ENCODE results near the gene BTNL3. TPM values are rescaled to one million over a fixed set of nuclear protein-coding genes. Genes with fewer than 3 reads are reported as not detected.

BTNL3 gene, protein sequence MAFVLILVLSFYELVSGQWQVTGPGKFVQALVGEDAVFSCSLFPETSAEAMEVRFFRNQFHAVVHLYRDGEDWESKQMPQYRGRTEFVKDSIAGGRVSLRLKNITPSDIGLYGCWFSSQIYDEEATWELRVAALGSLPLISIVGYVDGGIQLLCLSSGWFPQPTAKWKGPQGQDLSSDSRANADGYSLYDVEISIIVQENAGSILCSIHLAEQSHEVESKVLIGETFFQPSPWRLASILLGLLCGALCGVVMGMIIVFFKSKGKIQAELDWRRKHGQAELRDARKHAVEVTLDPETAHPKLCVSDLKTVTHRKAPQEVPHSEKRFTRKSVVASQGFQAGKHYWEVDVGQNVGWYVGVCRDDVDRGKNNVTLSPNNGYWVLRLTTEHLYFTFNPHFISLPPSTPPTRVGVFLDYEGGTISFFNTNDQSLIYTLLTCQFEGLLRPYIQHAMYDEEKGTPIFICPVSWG
- total RNA-seq (2011; cell fraction: chromatin; rRNA removed; ENCODE audit: low replicate concordance) = not detected in 2 replicates
- not detected in 2 replicates for total RNA-seq (2011; cell fraction: nucleolus; rRNA removed)
- total RNA-seq (2011; cell fraction: nucleoplasm; rRNA removed) = not detected in 2 replicates
- total RNA-seq (2014; rRNA removed) (0.20 TPM in 1 of 2 replicates, not detected in the other), total RNA-seq (2014; rRNA removed; fragmentation: Illumina TruSeq; extraction: Trizol) (0.10 TPM in 1 of 2 replicates, not detected in the other), total RNA-seq (2015; rRNA removed; fragmentation: Illumina TruSeq; extraction: Trizol) (0.04 TPM in 1 of 2 replicates, not detected in the other), total RNA-seq (2021) (not detected in 2 replicates), polyA plus RNA-seq (2011; rRNA removed) (0.03 TPM in 1 of 2 replicates, not detected in the other), polyA plus RNA-seq (2014; fragmentation: Illumina TruSeq; extraction: Trizol) (0.10 and 0.13 TPM in 2 replicates), polyA plus RNA-seq (2014; fragmentation: Nextera tagmentation; extraction: Ambion mirVana) (under 1 TPM in 1 of 2 experiments, not detected in 1; 0.03 TPM), polyA plus RNA-seq (2014; rRNA removed) (0.13 and 0.44 TPM in 2 replicates), polyA minus RNA-seq (2011; rRNA and poly(A)+ RNA removed) (0.14 TPM in 1 of 2 replicates, not detected in the other), Bru-seq, nascent RNA (percentile 11 among the genes with signal in this experiment), BruChase-seq, experiment 1, labeled RNA remaining after a 2-hour chase (percentile 5 among the genes with signal in this experiment), BruChase-seq, experiment 2, labeled RNA remaining after a 6-hour chase (percentile 6 among the genes with signal in this experiment)
- polyA plus RNA-seq (2011; cell fraction: cytosol; rRNA removed) = not detected in 2 replicates
- 0.04 TPM in 1 of 2 replicates, not detected in the other for polyA plus RNA-seq (2011; cell fraction: nucleus; rRNA removed)
- 0.23 and 0.25 TPM in 2 replicates for polyA plus RNA-seq (2012)
- not detected in 2 replicates for polyA minus RNA-seq (2011; cell fraction: cytosol; rRNA and poly(A)+ RNA removed)
- not detected in 2 replicates for polyA minus RNA-seq (2011; cell fraction: nucleus; rRNA and poly(A)+ RNA removed)
- long read RNA-seq, experiment 1 = 0 reads
- long read RNA-seq, experiment 2 = 0 reads
- long read RNA-seq, experiment 3 = 0 reads

DNA sequence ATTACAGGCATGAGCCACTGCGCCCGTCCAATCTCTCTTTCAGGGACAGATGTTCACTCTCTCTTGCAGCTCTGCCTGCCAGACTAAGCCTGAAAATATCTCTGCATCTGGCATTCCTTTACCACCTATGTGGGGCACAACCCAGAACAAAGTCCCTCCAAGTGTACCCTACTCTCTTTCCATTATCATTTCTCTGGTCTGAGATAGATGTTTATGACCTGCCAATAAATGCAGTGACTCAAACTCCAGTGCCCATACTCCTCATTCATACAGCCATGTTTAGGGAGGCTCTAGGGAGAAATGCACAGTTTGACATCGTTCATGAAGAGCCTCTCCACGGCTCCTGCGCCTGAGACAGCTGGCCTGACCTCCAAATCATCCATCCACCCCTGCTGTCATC, at the start of gene BTNL3:
TSS of gene BTNL3 (plus strand) at position 255 of the 400 bp plus-strand sequence. CDS start 183 bp downstream, outside the sequence.
- H3K4me1 ChIP-seq (replicated peaks in 1 of 2; ENCODE audit: control insufficient read depth in 2 of 2, insufficient read depth in 2 of 2, low read length in 2 of 2) = no peaks in the 10 kb centered on the region
- DNase-seq (ENCODE audit: extremely low read depth in 1 of 4, low spot score in 3 of 4) = no peak
- no peak within 1 kb of the TSS for H3K27ac ChIP-seq (ENCODE audit: extremely low read depth, low read depth, low read length)
- no CpG with 5 or more reads among the region's 5 CpGs for WGBS (ENCODE audit: insufficient coverage, low coverage, missing lambda C conversion rate)
- no peaks in the 10 kb centered on the region for H3K79me2 ChIP-seq (ENCODE audit: control insufficient read depth, insufficient read depth, low read length)
- ATAC-seq = no peak
- H3K4me3 ChIP-seq = no peak within 1 kb of the TSS
- no peak within 1 kb of the TSS for H3K9ac ChIP-seq (ENCODE audit: insufficient read depth in 1 of 2, low read depth in 2 of 2, low read length in 2 of 2)
- CTCF ChIA-PET (ENCODE audit: low intra/inter-chr PET ratio) = no interaction called here
- H3K9me1 ChIP-seq (ENCODE audit: control insufficient read depth, insufficient read depth, low read length) = no peaks in the 10 kb centered on the region
- intact Hi-C loops (cut with micrococcal nuclease) (no loop called here), in situ Hi-C loops (cut with MboI) (no loop called here)
- H2AFZ ChIP-seq (ENCODE audit: low read depth, low read length) = no peak within 1 kb of the TSS
- no peak within 1 kb of the TSS for H3K4me2 ChIP-seq (ENCODE audit: insufficient read depth, low read length)
- FAIRE-seq = no peak
- no peaks in the 10 kb centered on the region for H3K36me3 ChIP-seq (ENCODE audit: control insufficient read depth, insufficient read depth, low read length)
- no TSS peak for BruUV-seq (replicated peaks)
- H3K9me3 ChIP-seq (replicated peaks; ENCODE audit: control insufficient read depth, insufficient read depth, low read depth, low read length) = no peaks in the 10 kb centered on the region
- no peaks in the 10 kb centered on the region for H3K27me3 ChIP-seq (ENCODE audit: control insufficient read depth in 2 of 2, insufficient read depth in 2 of 2, low read length in 2 of 2)
- POLR2A ChIA-PET = no interaction called here
- H4K20me1 ChIP-seq (replicated peaks; ENCODE audit: control insufficient read depth, insufficient read depth, low read length) = no peaks in the 10 kb centered on the region
- no peak for TF ChIP-seq BACH1 (tag; IDR thresholded peaks at IDR 0.05)
- no peak for TF ChIP-seq KLF10 (CRISPR knock-in tag; IDR thresholded peaks at IDR 0.05)
- TF ChIP-seq ZNF445 (CRISPR knock-in tag; IDR thresholded peaks at IDR 0.05; ENCODE audit: low read depth) = no peak
- no peak for TF ChIP-seq MEIS2 (IDR thresholded peaks at IDR 0.05; ENCODE audit: partially characterized antibody)
- TF ChIP-seq, protein P1, sequence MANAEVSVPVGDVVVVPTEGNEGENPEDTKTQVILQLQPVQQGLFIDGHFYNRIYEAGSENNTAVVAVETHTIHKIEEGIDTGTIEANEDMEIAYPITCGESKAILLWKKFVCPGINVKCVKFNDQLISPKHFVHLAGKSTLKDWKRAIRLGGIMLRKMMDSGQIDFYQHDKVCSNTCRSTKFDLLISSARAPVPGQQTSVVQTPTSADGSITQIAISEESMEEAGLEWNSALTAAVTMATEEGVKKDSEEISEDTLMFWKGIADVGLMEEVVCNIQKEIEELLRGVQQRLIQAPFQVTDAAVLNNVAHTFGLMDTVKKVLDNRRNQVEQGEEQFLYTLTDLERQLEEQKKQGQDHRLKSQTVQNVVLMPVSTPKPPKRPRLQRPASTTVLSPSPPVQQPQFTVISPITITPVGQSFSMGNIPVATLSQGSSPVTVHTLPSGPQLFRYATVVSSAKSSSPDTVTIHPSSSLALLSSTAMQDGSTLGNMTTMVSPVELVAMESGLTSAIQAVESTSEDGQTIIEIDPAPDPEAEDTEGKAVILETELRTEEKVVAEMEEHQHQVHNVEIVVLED (CRISPR knock-in tag; IDR thresholded peaks at IDR 0.05) = no peak
- TF ChIP-seq NBN (IDR thresholded peaks at IDR 0.05; ENCODE audit: low read depth) = no peak
- no peak for TF ChIP-seq ZNF3 (CRISPR knock-in tag; IDR thresholded peaks at IDR 0.05)
- no peak for TF ChIP-seq RAD21 (CRISPR knock-in tag; conservative IDR thresholded peaks at IDR 0.05 in 1 of 2, IDR thresholded peaks at IDR 0.05 in 1 of 2)
- no peak for TF ChIP-seq ZC3H4 (CRISPR knock-in tag; IDR thresholded peaks at IDR 0.05; ENCODE audit: borderline replicate concordance)
- TF ChIP-seq NFYB (IDR thresholded peaks at IDR 0.05; ENCODE audit: extremely low read depth, insufficient read length) = no peak
- no peak for TF ChIP-seq PTBP1 (IDR thresholded peaks at IDR 0.05; ENCODE audit: low read depth, low read length)
- no peak for TF ChIP-seq GABPB1 (CRISPR knock-in tag; IDR thresholded peaks at IDR 0.05)
- no peak for TF ChIP-seq KDM5B (IDR thresholded peaks at IDR 0.05; ENCODE audit: insufficient replicate concordance, low read depth, low read length)
- TF ChIP-seq, protein P2, sequence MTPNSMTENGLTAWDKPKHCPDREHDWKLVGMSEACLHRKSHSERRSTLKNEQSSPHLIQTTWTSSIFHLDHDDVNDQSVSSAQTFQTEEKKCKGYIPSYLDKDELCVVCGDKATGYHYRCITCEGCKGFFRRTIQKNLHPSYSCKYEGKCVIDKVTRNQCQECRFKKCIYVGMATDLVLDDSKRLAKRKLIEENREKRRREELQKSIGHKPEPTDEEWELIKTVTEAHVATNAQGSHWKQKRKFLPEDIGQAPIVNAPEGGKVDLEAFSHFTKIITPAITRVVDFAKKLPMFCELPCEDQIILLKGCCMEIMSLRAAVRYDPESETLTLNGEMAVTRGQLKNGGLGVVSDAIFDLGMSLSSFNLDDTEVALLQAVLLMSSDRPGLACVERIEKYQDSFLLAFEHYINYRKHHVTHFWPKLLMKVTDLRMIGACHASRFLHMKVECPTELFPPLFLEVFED (CRISPR knock-in tag; conservative IDR thresholded peaks at IDR 0.05) = no peak
- TF ChIP-seq XRCC4 (IDR thresholded peaks at IDR 0.05; ENCODE audit: extremely low read depth, insufficient read depth, insufficient read length) = no peak
